HK-2 (cell line): ENCODE results near the gene PLPP6.

ENCODE experiments used
- DNase-seq: peaks from one replicate; pipeline ENCODE4 v3.0.0-alpha.2; 2018; ENCODE audit not compliant: unreplicated experiment

The PLPP6 gene

GRCh38 chr9:4700091-4700490 is 38.0 kb downstream of the PLPP6 start:
- DNase-seq, result no peak

GRCh38 chr9:4700932-4701331 is 38.8 kb downstream of the PLPP6 start:
- no peak for DNase-seq

GRCh38 chr9:4701526-4701925 is 39.4 kb downstream of the PLPP6 start:
- no peak for DNase-seq

- DNase-seq, result no peak
These were observed 42.0 kb downstream of the PLPP6 start for GRCh38 chr9:4704129-4704528.

- DNase-seq, result no peak
These were observed 43.9 kb downstream of the PLPP6 start for GRCh38 chr9:4706021-4706420.

- no peak for DNase-seq
These were observed 45.0 kb downstream of the PLPP6 start for GRCh38 chr9:4706971-4707622.

GRCh38 chr9:4709380-4709779 is 47.3 kb downstream of the PLPP6 start:
- no peak for DNase-seq

- DNase-seq, result no peak
These were observed 51.8 kb downstream of the PLPP6 start for GRCh38 chr9:4713849-4714248.

- no peak for DNase-seq
These were observed 52.3 kb downstream of the PLPP6 start for GRCh38 chr9:4714266-4715016.
